ENCODE data around the gene MINDY2.
"Not testable (repeated sequence)": the region's sequence is repeated elsewhere in the genome, so short reads cannot be mapped to it uniquely, and the experiment has no call there.

The MINDY2 gene

DNA sequence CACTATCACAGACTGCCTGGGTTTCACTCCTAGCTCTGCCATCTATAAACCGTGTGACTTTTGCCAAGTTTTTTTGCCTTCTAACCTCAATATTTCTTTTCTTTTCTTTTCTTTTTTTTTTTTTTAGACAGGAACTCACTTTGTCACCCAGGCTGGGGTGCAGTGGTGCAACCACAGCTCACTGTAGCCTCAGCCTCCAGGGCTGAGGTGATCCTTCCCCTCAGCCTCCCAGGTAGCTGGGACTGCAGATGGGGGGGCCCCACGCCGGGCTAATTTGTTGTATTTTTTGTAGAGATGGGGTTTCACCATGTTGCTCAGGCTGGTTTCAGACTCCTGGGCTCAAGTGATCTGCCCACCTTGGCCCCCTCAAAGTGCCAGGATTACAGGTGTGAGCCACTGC is 18.4 kb upstream of the MINDY2 start:
- Histone ChIP-seq H3K4me3 (ENCODE audit: low read length in 2 of 2) (no peak overlapping the region), H3K27ac (ENCODE audit: low read depth in 2 of 2, low read length in 2 of 2) (no peak overlapping the region), H3K27me3 (ENCODE audit: control insufficient read depth in 2 of 2, insufficient read depth in 2 of 2, low read length in 2 of 2) (no peaks in the 10 kb centered on the region), H3K36me3 (ENCODE audit: control insufficient read depth in 2 of 2, insufficient read depth in 2 of 2, low read length in 2 of 2) (no peaks in the 10 kb centered on the region), H3K9me3 (ENCODE audit: control insufficient read depth in 2 of 2, low read length in 2 of 2) (no peaks in the 10 kb centered on the region), H3K9ac (ENCODE audit: low read depth in 1 of 2, low read length in 2 of 2) (no peak overlapping the region), H3K4me1 (ENCODE audit: control insufficient read depth in 2 of 2, insufficient read depth in 2 of 2, low read length in 2 of 2) (peaks cover 3 to 8% of the 10 kb centered on the region in 2 donors)

DNA sequence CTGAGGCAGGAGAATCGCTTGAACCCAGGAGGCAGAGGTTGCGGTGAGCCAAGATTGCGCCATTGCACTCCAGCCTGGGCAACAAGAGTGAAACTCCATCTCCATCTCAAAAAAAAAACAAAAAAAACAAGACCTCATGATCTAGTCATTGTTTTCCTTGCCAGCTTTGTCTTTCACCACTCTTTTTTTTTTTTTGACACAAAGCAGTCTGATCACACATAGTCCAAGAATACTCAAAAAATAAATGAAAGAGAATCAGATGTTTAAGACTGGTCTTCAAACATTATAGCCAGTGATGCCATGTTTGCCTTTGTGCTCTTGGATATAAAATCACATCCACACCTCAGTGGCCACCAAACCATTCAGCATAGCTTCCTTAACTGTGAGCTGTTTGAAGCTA is 15.8 kb upstream of the MINDY2 start:
- Histone ChIP-seq H3K4me3 (ENCODE audit: low read length in 2 of 2) (no peak overlapping the region), H3K9ac (ENCODE audit: low read depth in 1 of 2, low read length in 2 of 2) (no peak overlapping the region), H3K4me1 (ENCODE audit: control insufficient read depth in 2 of 2, insufficient read depth in 2 of 2, low read length in 2 of 2) (no peaks in the 10 kb centered on the region), H3K36me3 (ENCODE audit: control insufficient read depth in 2 of 2, insufficient read depth in 2 of 2, low read length in 2 of 2) (no peaks in the 10 kb centered on the region), H3K27me3 (ENCODE audit: control insufficient read depth in 2 of 2, insufficient read depth in 2 of 2, low read length in 2 of 2) (no peaks in the 10 kb centered on the region), H3K9me3 (ENCODE audit: control insufficient read depth in 2 of 2, low read length in 2 of 2) (no peaks in the 10 kb centered on the region), H3K27ac (ENCODE audit: low read depth in 2 of 2, low read length in 2 of 2) (no peak overlapping the region)

DNA sequence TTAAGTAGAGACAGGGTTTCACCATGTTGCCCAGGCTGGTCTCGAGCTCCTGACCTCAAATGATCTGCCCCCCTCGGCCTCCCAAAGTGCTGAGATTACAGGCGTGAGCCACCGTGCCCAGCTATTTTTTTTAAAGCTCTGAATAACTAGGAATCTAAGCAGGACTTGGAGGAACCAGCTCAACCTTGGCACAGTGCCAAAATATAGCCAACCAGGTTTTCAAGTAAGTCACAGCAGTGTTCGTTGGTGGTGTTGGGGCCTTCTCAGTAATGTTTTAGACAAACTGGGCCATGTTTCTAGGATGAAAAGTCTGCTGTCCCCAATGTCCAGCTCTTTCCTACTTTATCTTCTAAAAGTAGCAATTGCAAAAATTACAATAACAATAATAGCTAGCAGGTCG is 15.1 kb upstream of the MINDY2 start:
- no peak overlapping the region for H3K9ac ChIP-seq (ENCODE audit: low read depth in 1 of 2, low read length in 2 of 2)
- no peak overlapping the region for H3K4me3 ChIP-seq (ENCODE audit: low read length in 2 of 2)
- H3K27ac ChIP-seq (ENCODE audit: low read depth in 2 of 2, low read length in 2 of 2), result no peak overlapping the region
- no peaks in the 10 kb centered on the region for H3K27me3 ChIP-seq (ENCODE audit: control insufficient read depth in 2 of 2, insufficient read depth in 2 of 2, low read length in 2 of 2)
- H3K4me1 ChIP-seq (ENCODE audit: control insufficient read depth in 2 of 2, insufficient read depth in 2 of 2, low read length in 2 of 2), result no peaks in the 10 kb centered on the region
- H3K9me3 ChIP-seq (ENCODE audit: control insufficient read depth in 2 of 2, low read length in 2 of 2), result no peaks in the 10 kb centered on the region
- no peaks in the 10 kb centered on the region for H3K36me3 ChIP-seq (ENCODE audit: control insufficient read depth in 2 of 2, insufficient read depth in 2 of 2, low read length in 2 of 2)

DNA sequence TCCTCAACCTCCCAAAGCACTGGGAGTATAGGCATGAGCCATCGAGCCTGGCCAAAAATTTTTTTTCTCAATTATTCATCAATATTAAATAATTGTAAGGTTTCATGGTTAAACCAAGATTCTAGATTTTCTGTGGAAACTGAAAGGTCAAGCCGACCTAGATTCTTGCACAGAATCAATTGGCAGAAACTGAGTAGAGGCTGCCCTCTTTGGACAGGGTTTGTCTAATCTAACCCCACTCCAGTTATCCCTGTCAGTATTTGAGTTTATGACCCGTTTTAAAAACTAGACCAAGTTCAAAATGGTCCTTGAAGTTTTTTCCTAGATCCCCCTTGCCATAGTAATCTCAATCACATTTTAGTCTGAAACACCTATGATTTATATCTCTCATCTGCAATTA is 13.0 kb upstream of the MINDY2 start:
- Histone ChIP-seq H3K4me1 (ENCODE audit: control insufficient read depth in 2 of 2, insufficient read depth in 2 of 2, low read length in 2 of 2) (no peaks in the 10 kb centered on the region), H3K27me3 (ENCODE audit: control insufficient read depth in 2 of 2, insufficient read depth in 2 of 2, low read length in 2 of 2) (no peaks in the 10 kb centered on the region), H3K9ac (ENCODE audit: low read depth in 1 of 2, low read length in 2 of 2) (no peak overlapping the region), H3K9me3 (ENCODE audit: control insufficient read depth in 2 of 2, low read length in 2 of 2) (no peaks in the 10 kb centered on the region), H3K27ac (ENCODE audit: low read depth in 2 of 2, low read length in 2 of 2) (no peak overlapping the region), H3K4me3 (ENCODE audit: low read length in 2 of 2) (no peak overlapping the region), H3K36me3 (ENCODE audit: control insufficient read depth in 2 of 2, insufficient read depth in 2 of 2, low read length in 2 of 2) (no peaks in the 10 kb centered on the region)

DNA sequence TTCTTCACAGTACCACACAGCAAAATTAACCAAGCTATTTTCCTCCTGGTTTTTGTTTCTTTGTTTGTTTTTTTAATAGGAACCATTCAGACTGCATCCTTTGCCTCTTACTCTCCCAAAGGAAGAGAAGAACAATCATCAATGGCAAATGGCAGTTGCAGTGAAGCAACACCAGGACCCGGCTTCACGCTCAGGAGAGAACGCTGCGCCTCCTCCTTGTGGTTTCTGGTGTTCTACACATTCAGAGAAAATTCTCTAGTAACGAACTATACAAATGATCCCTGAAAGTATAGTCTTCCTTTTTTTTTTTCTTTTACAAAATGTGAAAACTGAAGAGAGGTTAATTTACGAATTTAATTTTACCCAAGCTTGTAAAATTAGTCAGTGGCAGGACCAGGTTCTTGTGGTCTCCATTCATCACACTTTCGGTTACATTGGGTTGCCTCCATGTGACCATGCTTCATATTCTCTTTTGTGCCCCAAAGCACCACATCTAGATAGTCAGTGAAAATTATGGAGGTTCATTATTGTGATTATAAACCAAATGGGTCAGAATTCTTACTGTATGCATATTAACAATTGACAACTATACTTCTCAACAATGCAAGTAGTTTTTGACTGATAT is 10.6 kb upstream of the MINDY2 start:
- no peaks in the 10 kb centered on the region for H3K4me1 ChIP-seq (ENCODE audit: control insufficient read depth in 2 of 2, insufficient read depth in 2 of 2, low read length in 2 of 2)
- H3K4me3 ChIP-seq (ENCODE audit: low read length in 2 of 2), result no peak overlapping the region
- H3K9ac ChIP-seq (ENCODE audit: low read depth in 1 of 2, low read length in 2 of 2), result no peak overlapping the region
- H3K27me3 ChIP-seq (ENCODE audit: control insufficient read depth in 2 of 2, insufficient read depth in 2 of 2, low read length in 2 of 2), result no peaks in the 10 kb centered on the region
- no peaks in the 10 kb centered on the region for H3K36me3 ChIP-seq (ENCODE audit: control insufficient read depth in 2 of 2, insufficient read depth in 2 of 2, low read length in 2 of 2)
- no peak overlapping the region for H3K27ac ChIP-seq (ENCODE audit: low read depth in 2 of 2, low read length in 2 of 2)
- H3K9me3 ChIP-seq (ENCODE audit: control insufficient read depth in 2 of 2, low read length in 2 of 2), result no peaks in the 10 kb centered on the region

DNA sequence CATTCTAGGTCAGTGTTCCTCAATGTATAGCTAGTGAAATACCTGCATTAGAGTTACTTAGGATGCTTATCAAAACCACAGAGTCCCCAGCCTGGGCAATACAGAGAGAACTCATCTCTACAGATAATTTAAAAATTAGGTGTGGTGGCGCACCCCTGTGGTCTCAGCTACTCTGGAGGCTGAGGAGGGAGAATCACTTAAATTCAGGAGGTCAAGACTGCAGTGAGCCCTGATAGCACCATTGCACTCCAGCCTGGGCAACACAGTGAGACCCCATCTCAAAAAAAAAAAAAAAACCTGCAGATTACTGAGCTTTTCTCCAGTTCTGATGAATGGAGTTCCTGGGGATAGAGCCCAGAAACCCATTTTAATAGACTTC is 10.1 kb upstream of the MINDY2 start:
- no peaks in the 10 kb centered on the region for H3K9me3 ChIP-seq (ENCODE audit: control insufficient read depth in 2 of 2, low read length in 2 of 2)
- no peaks in the 10 kb centered on the region for H3K36me3 ChIP-seq (ENCODE audit: control insufficient read depth in 2 of 2, insufficient read depth in 2 of 2, low read length in 2 of 2)
- no peaks in the 10 kb centered on the region for H3K4me1 ChIP-seq (ENCODE audit: control insufficient read depth in 2 of 2, insufficient read depth in 2 of 2, low read length in 2 of 2)
- no peaks in the 10 kb centered on the region for H3K27me3 ChIP-seq (ENCODE audit: control insufficient read depth in 2 of 2, insufficient read depth in 2 of 2, low read length in 2 of 2)
- no peak overlapping the region for H3K4me3 ChIP-seq (ENCODE audit: low read length in 2 of 2)
- H3K9ac ChIP-seq (ENCODE audit: low read depth in 1 of 2, low read length in 2 of 2), result no peak overlapping the region
- no peak overlapping the region for H3K27ac ChIP-seq (ENCODE audit: low read depth in 2 of 2, low read length in 2 of 2)

DNA sequence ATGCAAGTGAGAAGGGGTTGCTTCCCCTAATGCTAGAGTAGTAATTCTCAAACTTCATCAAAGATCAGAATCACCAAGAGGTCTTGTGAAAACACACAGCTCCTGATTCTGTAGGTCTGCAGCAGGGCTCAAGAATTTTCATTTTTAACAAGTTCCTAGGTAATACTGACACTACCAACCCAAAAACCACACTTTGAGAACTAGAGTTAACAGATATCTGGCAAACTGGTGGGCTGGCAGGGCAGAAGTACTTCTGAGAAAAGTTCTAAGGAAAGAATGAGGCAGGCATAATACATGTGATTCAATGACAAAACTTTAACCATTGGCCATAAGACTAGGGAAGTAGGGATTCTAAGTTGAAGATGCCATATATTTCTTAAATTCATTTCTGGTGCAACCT is 8.8 kb upstream of the MINDY2 start:
- no peaks in the 10 kb centered on the region for H3K4me1 ChIP-seq (ENCODE audit: control insufficient read depth in 2 of 2, insufficient read depth in 2 of 2, low read length in 2 of 2)
- no peak overlapping the region for H3K9ac ChIP-seq (ENCODE audit: low read depth in 1 of 2, low read length in 2 of 2)
- no peak overlapping the region for H3K27ac ChIP-seq (ENCODE audit: low read depth in 2 of 2, low read length in 2 of 2)
- H3K4me3 ChIP-seq (ENCODE audit: low read length in 2 of 2), result no peak overlapping the region
- H3K27me3 ChIP-seq (ENCODE audit: control insufficient read depth in 2 of 2, insufficient read depth in 2 of 2, low read length in 2 of 2), result no peaks in the 10 kb centered on the region
- no peaks in the 10 kb centered on the region for H3K9me3 ChIP-seq (ENCODE audit: control insufficient read depth in 2 of 2, low read length in 2 of 2)
- H3K36me3 ChIP-seq (ENCODE audit: control insufficient read depth in 2 of 2, insufficient read depth in 2 of 2, low read length in 2 of 2), result no peaks in the 10 kb centered on the region

DNA sequence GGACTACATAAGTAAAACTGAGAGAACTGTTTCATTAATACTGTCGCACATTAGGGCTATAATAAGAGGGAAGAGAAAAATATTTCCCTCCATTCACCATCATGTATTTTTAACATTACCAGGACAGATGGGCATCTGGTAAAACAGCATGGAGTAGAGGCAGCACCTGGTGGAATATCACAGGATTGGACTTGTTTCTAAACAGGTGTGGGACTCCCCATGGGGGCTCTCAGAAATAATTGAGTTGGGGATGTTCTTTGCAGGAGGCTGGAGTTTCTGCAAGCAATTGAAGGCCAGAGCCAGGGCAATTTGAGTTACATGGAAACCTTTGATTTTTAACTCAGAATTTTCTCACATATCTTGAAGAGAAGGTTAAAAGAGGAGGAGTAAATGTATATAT is 8.4 kb upstream of the MINDY2 start:
- no peak overlapping the region for H3K9ac ChIP-seq (ENCODE audit: low read depth in 1 of 2, low read length in 2 of 2)
- no peaks in the 10 kb centered on the region for H3K27me3 ChIP-seq (ENCODE audit: control insufficient read depth in 2 of 2, insufficient read depth in 2 of 2, low read length in 2 of 2)
- H3K4me3 ChIP-seq (ENCODE audit: low read length in 2 of 2), result no peak overlapping the region
- no peaks in the 10 kb centered on the region for H3K4me1 ChIP-seq (ENCODE audit: control insufficient read depth in 2 of 2, insufficient read depth in 2 of 2, low read length in 2 of 2)
- no peaks in the 10 kb centered on the region for H3K9me3 ChIP-seq (ENCODE audit: control insufficient read depth in 2 of 2, low read length in 2 of 2)
- no peaks in the 10 kb centered on the region for H3K36me3 ChIP-seq (ENCODE audit: control insufficient read depth in 2 of 2, insufficient read depth in 2 of 2, low read length in 2 of 2)
- H3K27ac ChIP-seq (ENCODE audit: low read depth in 2 of 2, low read length in 2 of 2), result no peak overlapping the region

DNA sequence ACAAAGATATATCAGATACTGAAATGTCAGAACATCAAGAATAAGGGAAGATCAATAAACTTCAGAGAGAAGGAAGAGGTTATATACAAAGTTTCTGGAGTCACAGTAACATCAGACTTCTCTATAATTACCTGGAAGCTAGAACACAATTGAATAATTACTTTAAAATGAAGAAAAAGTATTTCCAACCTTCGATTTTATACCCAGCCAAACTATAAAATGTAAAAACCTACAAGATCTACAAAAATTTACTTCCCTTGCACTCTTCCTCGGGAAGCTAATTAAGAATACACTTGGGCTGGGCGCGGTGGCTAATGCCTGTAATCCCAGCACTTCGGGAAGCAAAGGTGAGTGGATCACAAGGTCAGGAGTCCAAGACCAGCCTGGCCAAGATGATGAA is 6.6 kb upstream of the MINDY2 start:
- H3K36me3 ChIP-seq (ENCODE audit: control insufficient read depth in 2 of 2, insufficient read depth in 2 of 2, low read length in 2 of 2), result no peaks in the 10 kb centered on the region
- H3K4me3 ChIP-seq (ENCODE audit: low read length in 2 of 2), result no peak overlapping the region
- no peaks in the 10 kb centered on the region for H3K9me3 ChIP-seq (ENCODE audit: control insufficient read depth in 2 of 2, low read length in 2 of 2)
- no peak overlapping the region for H3K9ac ChIP-seq (ENCODE audit: low read depth in 1 of 2, low read length in 2 of 2)
- no peak overlapping the region for H3K27ac ChIP-seq (ENCODE audit: low read depth in 2 of 2, low read length in 2 of 2)
- H3K4me1 ChIP-seq (ENCODE audit: control insufficient read depth in 2 of 2, insufficient read depth in 2 of 2, low read length in 2 of 2), result no peaks in the 10 kb centered on the region
- no peaks in the 10 kb centered on the region for H3K27me3 ChIP-seq (ENCODE audit: control insufficient read depth in 2 of 2, insufficient read depth in 2 of 2, low read length in 2 of 2)

DNA sequence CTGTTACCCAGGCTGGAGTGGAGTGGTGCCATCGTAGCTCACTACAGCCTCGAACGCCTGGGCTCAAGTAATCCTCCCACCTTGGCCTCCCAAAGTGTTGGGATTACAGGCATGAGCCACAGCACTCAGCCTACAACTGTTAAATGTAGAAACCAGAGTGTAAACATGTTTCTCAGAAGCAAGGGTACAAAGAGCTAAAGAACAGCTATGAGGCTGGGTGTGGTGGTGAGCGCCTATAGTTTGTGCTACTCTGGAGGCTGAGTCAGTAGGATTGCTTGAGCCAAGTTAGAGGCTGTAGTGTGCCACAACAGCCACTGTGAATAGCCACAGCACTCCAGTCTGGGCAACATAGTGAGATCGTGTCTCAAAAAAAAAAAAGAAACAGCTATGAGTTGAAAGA is 4.8 kb upstream of the MINDY2 start:
- H3K27ac ChIP-seq (ENCODE audit: low read depth in 2 of 2, low read length in 2 of 2), result no peak overlapping the region
- H3K9ac ChIP-seq (ENCODE audit: low read depth in 1 of 2, low read length in 2 of 2), result no peak overlapping the region
- H3K4me3 ChIP-seq (ENCODE audit: low read length in 2 of 2), result no peak overlapping the region
- H3K9me3 ChIP-seq (ENCODE audit: control insufficient read depth in 2 of 2, low read length in 2 of 2), result no peaks in the 10 kb centered on the region
- no peaks in the 10 kb centered on the region for H3K36me3 ChIP-seq (ENCODE audit: control insufficient read depth in 2 of 2, insufficient read depth in 2 of 2, low read length in 2 of 2)
- H3K27me3 ChIP-seq (ENCODE audit: control insufficient read depth in 2 of 2, insufficient read depth in 2 of 2, low read length in 2 of 2), result no peaks in the 10 kb centered on the region
- peaks cover 6% of the 10 kb centered on the region in 2 donors for H3K4me1 ChIP-seq (ENCODE audit: control insufficient read depth in 2 of 2, insufficient read depth in 2 of 2, low read length in 2 of 2)

DNA sequence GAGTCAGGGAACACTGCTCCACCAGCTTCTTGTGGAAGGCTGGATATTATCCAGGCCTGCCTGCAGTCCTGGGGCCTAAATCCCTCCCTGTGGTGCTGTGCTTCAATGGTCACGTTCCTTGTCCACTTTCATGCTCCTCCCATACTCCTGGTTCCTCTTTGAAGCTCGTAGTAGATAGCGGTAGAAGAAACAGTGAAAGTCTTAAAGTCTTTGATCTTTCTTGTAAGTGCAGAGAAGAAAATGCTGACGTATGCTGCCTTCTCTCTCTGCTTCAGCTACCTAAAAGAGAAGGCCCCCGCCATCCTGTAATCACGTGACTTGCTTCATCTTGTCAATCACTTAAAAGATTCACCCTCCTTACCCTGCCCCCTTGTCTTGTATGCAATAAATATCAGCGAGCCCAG is 2.5 kb upstream of the MINDY2 start:
- peaks cover 16 to 22% of the 10 kb centered on the region in 2 donors for H3K4me1 ChIP-seq (ENCODE audit: control insufficient read depth in 2 of 2, insufficient read depth in 2 of 2, low read length in 2 of 2)
- H3K36me3 ChIP-seq (ENCODE audit: control insufficient read depth in 2 of 2, insufficient read depth in 2 of 2, low read length in 2 of 2), result not testable (repeated sequence)

More for the DNA sequence above, 2.5 kb upstream of the MINDY2 start:
- H3K9me3 ChIP-seq (ENCODE audit: control insufficient read depth in 2 of 2, low read length in 2 of 2); H3K9ac ChIP-seq (ENCODE audit: low read depth in 1 of 2, low read length in 2 of 2); H3K27ac ChIP-seq (ENCODE audit: low read depth in 2 of 2, low read length in 2 of 2); H3K27me3 ChIP-seq (ENCODE audit: control insufficient read depth in 2 of 2, insufficient read depth in 2 of 2, low read length in 2 of 2); H3K4me3 ChIP-seq (ENCODE audit: low read length in 2 of 2): not testable (repeated sequence)
